HepG2 (cell line): ENCODE results near the gene PPP1R7. TPM values are rescaled to one million over a fixed set of nuclear protein-coding genes. Genes with fewer than 3 reads are reported as not detected.
A peak's percentile ranks its signal among the peaks of the same experiment; 100 is the strongest.

Experiments
- AGO2 ChIP-seq: fragments of 200-400 bp; formaldehyde crosslinking; optimal IDR thresholded peaks from 2 replicates; pipeline ENCODE3; 2017; ENCODE audit warnings: mild to moderate bottlenecking, low read depth, low read length, moderate library complexity
- EP300 ChIP-seq, 3 experiments: sonication (generic) in 1 of 3; formaldehyde crosslinking in 1 of 3; IDR thresholded peaks; 2 replicates each; pipeline versions ENCODE4 v1.5.1 to v1.6.1; 2011 to 2020; ENCODE audit warnings: low read depth in 2 of 3, low read length in 2 of 3, borderline replicate concordance in 1 of 3, improper control_type of control experiment in 1 of 3, mild to moderate bottlenecking in 1 of 3, missing genetic modification reagents in 1 of 3, moderate library complexity in 1 of 3
- FOXA3 ChIP-seq: IDR thresholded peaks from 2 replicates; pipeline ENCODE4 v1.6.1; 2016; ENCODE audit warnings: missing genetic modification reagents, missing compliant biosample characterization
- GZF1 ChIP-seq: sonication (generic); formaldehyde crosslinking; IDR thresholded peaks from 2 replicates; pipeline ENCODE4 v1.5.1; 2020; ENCODE audit warnings: mild to moderate bottlenecking, missing genetic modification reagents
- HMG20A ChIP-seq: IDR thresholded peaks from 2 replicates; pipeline ENCODE4 v1.6.1; 2016; ENCODE audit warnings: borderline replicate concordance
- IKZF4 ChIP-seq: sonication (generic); formaldehyde crosslinking; IDR thresholded peaks from 2 replicates; pipeline ENCODE4 v1.5.1; 2020; ENCODE audit warnings: borderline replicate concordance, mild to moderate bottlenecking, low read depth, missing genetic modification reagents; ENCODE audit errors: not compliant biosample characterization
- JUN ChIP-seq: sonication (generic); formaldehyde crosslinking; IDR thresholded peaks from 2 replicates; pipeline ENCODE4 v1.4.0; 2020; ENCODE audit warnings: mild to moderate bottlenecking, missing genetic modification reagents
- RAD21 ChIP-seq: fragments of 450-650 bp; formaldehyde crosslinking; IDR thresholded peaks from 2 replicates; pipeline ENCODE4 v1.5.0; 2020; ENCODE audit warnings: mild to moderate bottlenecking
- SRY ChIP-seq: sonication (generic); formaldehyde crosslinking; IDR thresholded peaks from 2 replicates; pipeline ENCODE4 v1.8.0; 2022; ENCODE audit warnings: mild to moderate bottlenecking, missing genetic modification reagents
- SSRP1 ChIP-seq: IDR thresholded peaks from 2 replicates; pipeline ENCODE4 v1.6.1; 2016; ENCODE audit warnings: control low read depth
- TBP ChIP-seq: sonication (generic); formaldehyde crosslinking; IDR thresholded peaks from 2 replicates; pipeline ENCODE4 v1.5.0; 2020; ENCODE audit warnings: missing genetic modification reagents
- ZNF292 ChIP-seq: sonication (generic); formaldehyde crosslinking; IDR thresholded peaks from 2 replicates; pipeline ENCODE4 v1.8.1; 2022; ENCODE audit warnings: mild to moderate bottlenecking, low read depth, missing genetic modification reagents, borderline replicate concordance
- ZNF468 ChIP-seq: sonication (generic); formaldehyde crosslinking; IDR thresholded peaks from 2 replicates; pipeline ENCODE4 v1.8.0; 2022; ENCODE audit warnings: mild to moderate bottlenecking, moderate library complexity, missing genetic modification reagents
- ZNF572 ChIP-seq: sonication (generic); formaldehyde crosslinking; IDR thresholded peaks from 2 replicates; pipeline ENCODE4 v1.5.1; 2020; ENCODE audit warnings: mild to moderate bottlenecking, missing genetic modification reagents
- polyA plus RNA-seq, 8 experiments: library from polyadenylated mRNA; depleted of rRNA in 3 of 8; stranded (reverse) in 7 of 8; unstranded in 1 of 8; fragments of >200 nt; fragmentation: Illumina TruSeq in 4 of 8; extraction: Trizol in 4 of 8; gene quantifications; 2 replicates each; pipeline versions ENCODE4 v1.2.1 to v1.2.3, GENCODE V29; 2011 to 2016; ENCODE audit warnings: low read depth in 4 of 8, missing spikeins in 1 of 8, mixed read lengths in 1 of 8; ENCODE audit not compliant: insufficient read depth in 1 of 8
- total RNA-seq, 5 experiments: library from RNA; depleted of rRNA; stranded (reverse); fragments of >200 nt; fragmentation: Illumina TruSeq; extraction: Trizol; gene quantifications; 2 replicates each; pipeline ENCODE4 v1.2.3, GENCODE V29; 2016; ENCODE audit warnings: low read depth in 1 of 5
- TF ChIP-seq, protein P1 (sequence below): IDR thresholded peaks from 2 replicates; pipeline ENCODE4 v1.6.1; 2016; ENCODE audit warnings: low read depth, missing genetic modification reagents, missing compliant biosample characterization
- TF ChIP-seq, protein P2 (sequence below): sonication (generic); formaldehyde crosslinking; IDR thresholded peaks from 2 replicates; pipeline ENCODE4 v1.5.1; 2020; ENCODE audit warnings: mild to moderate bottlenecking, missing genetic modification reagents, moderate library complexity
- TF ChIP-seq, protein P3 (sequence below): sonication (generic); formaldehyde crosslinking; IDR thresholded peaks from 2 replicates; pipeline ENCODE4 v1.4.0; 2020; ENCODE audit warnings: missing genetic modification reagents

Gene PPP1R7
- total and polyA plus RNA-seq, 2 of the 13 experiments (the other 11 are each of a cell fraction or from before 2014, with no cell fraction given) = 33.3 to 67.9 TPM

DNA sequence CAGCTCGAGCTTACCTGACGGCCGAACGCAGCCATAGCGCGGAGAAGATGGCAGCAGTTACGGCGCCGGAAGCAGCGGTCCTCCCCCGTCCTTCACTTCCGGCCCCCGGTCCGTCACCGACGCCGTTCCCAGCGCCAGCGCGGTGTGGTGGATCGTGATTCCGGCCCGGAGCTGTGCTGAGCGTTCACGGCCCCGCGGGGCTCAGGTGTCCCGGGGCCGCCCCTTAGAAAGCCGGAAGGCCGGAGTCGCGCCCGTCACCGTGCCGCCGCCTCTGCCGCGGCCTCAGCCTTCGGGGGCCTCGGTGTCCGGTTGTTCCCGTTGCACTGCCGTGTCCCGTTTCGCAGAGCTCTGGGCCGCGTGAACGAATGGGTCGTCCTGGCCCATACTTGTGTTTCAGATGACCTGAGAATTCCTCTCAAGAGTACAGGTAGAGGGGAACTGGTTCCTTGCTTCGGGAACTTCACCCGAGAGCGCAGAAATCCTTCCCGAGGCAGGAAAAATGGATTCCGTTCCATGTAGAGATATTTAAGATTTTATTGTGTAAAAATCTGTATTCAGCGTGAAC lies 47.9 kb upstream of the PPP1R7 start, which contains the start of gene MTERF4 (continued):
- TF ChIP-seq, protein P1, sequence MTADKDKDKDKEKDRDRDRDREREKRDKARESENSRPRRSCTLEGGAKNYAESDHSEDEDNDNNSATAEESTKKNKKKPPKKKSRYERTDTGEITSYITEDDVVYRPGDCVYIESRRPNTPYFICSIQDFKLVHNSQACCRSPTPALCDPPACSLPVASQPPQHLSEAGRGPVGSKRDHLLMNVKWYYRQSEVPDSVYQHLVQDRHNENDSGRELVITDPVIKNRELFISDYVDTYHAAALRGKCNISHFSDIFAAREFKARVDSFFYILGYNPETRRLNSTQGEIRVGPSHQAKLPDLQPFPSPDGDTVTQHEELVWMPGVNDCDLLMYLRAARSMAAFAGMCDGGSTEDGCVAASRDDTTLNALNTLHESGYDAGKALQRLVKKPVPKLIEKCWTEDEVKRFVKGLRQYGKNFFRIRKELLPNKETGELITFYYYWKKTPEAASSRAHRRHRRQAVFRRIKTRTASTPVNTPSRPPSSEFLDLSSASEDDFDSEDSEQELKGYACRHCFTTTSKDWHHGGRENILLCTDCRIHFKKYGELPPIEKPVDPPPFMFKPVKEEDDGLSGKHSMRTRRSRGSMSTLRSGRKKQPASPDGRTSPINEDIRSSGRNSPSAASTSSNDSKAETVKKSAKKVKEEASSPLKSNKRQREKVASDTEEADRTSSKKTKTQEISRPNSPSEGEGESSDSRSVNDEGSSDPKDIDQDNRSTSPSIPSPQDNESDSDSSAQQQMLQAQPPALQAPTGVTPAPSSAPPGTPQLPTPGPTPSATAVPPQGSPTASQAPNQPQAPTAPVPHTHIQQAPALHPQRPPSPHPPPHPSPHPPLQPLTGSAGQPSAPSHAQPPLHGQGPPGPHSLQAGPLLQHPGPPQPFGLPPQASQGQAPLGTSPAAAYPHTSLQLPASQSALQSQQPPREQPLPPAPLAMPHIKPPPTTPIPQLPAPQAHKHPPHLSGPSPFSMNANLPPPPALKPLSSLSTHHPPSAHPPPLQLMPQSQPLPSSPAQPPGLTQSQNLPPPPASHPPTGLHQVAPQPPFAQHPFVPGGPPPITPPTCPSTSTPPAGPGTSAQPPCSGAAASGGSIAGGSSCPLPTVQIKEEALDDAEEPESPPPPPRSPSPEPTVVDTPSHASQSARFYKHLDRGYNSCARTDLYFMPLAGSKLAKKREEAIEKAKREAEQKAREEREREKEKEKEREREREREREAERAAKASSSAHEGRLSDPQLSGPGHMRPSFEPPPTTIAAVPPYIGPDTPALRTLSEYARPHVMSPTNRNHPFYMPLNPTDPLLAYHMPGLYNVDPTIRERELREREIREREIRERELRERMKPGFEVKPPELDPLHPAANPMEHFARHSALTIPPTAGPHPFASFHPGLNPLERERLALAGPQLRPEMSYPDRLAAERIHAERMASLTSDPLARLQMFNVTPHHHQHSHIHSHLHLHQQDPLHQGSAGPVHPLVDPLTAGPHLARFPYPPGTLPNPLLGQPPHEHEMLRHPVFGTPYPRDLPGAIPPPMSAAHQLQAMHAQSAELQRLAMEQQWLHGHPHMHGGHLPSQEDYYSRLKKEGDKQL (CRISPR knock-in tag) = peak; percentile 94
- no peak for TF ChIP-seq AGO2
- peak; percentile 95 for TF ChIP-seq GZF1
- TF ChIP-seq JUN (CRISPR knock-in tag) = peak; percentile 84; the same call in 1 of the 2 replicates
- TF ChIP-seq TBP (CRISPR knock-in tag) = peak; percentile 94
- peak; percentile 93 for TF ChIP-seq SRY (CRISPR knock-in tag)
- TF ChIP-seq, protein P2, sequence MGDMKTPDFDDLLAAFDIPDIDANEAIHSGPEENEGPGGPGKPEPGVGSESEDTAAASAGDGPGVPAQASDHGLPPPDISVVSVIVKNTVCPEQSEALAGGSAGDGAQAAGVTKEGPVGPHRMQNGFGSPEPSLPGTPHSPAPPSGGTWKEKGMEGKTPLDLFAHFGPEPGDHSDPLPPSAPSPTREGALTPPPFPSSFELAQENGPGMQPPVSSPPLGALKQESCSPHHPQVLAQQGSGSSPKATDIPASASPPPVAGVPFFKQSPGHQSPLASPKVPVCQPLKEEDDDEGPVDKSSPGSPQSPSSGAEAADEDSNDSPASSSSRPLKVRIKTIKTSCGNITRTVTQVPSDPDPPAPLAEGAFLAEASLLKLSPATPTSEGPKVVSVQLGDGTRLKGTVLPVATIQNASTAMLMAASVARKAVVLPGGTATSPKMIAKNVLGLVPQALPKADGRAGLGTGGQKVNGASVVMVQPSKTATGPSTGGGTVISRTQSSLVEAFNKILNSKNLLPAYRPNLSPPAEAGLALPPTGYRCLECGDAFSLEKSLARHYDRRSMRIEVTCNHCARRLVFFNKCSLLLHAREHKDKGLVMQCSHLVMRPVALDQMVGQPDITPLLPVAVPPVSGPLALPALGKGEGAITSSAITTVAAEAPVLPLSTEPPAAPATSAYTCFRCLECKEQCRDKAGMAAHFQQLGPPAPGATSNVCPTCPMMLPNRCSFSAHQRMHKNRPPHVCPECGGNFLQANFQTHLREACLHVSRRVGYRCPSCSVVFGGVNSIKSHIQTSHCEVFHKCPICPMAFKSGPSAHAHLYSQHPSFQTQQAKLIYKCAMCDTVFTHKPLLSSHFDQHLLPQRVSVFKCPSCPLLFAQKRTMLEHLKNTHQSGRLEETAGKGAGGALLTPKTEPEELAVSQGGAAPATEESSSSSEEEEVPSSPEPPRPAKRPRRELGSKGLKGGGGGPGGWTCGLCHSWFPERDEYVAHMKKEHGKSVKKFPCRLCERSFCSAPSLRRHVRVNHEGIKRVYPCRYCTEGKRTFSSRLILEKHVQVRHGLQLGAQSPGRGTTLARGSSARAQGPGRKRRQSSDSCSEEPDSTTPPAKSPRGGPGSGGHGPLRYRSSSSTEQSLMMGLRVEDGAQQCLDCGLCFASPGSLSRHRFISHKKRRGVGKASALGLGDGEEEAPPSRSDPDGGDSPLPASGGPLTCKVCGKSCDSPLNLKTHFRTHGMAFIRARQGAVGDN (CRISPR knock-in tag) = peak; percentile 97
- TF ChIP-seq ZNF572 (CRISPR knock-in tag) = peak; percentile 100
- TF ChIP-seq EP300 (IDR thresholded peaks at IDR 0.05; ENCODE audit: low read depth in 2 of 2, low read length in 2 of 2) = peak; percentile 77 to 81; a peak in 3 of 4 replicates
- peak; percentile 81 for TF ChIP-seq EP300 (CRISPR knock-in tag; IDR thresholded peaks at IDR 0.05; ENCODE audit: borderline replicate concordance)
- TF ChIP-seq RAD21 (CRISPR knock-in tag) = peak; percentile 92
- peak; percentile 59; the same call in 1 of the 2 replicates for TF ChIP-seq HMG20A (CRISPR knock-in tag)
- TF ChIP-seq ZNF292 (CRISPR knock-in tag) = peak; percentile 89; the same call in 1 of the 2 replicates
- TF ChIP-seq ZNF468 (CRISPR knock-in tag) = peak; percentile 96; the same call in 1 of the 2 replicates
- TF ChIP-seq, protein P3, sequence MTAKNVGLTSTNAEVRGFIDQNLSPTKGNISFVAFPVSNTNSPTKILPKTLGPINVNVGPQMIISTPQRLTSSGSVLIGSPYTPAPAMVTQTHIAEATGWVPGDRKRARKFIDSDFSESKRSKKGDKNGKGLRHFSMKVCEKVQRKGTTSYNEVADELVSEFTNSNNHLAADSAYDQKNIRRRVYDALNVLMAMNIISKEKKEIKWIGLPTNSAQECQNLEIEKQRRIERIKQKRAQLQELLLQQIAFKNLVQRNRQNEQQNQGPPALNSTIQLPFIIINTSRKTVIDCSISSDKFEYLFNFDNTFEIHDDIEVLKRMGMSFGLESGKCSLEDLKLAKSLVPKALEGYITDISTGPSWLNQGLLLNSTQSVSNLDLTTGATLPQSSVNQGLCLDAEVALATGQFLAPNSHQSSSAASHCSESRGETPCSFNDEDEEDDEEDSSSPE (CRISPR knock-in tag) = peak; percentile 87
- TF ChIP-seq FOXA3 (CRISPR knock-in tag) = peak; percentile 93
- peak; percentile 97 for TF ChIP-seq SSRP1 (CRISPR knock-in tag)
- TF ChIP-seq IKZF4 = peak; percentile 77
